HG03520 (cell line): ENCODE measurements around the gene VPS13D.

Experiments
- ATAC-seq: cut with Tn5 transposase; IDR thresholded peaks from one replicate; pipeline ENCODE4 v1.9.1; 2021; ENCODE audit warnings: mild to moderate bottlenecking, moderate library complexity; ENCODE audit not compliant: unreplicated experiment

The VPS13D gene, protein sequence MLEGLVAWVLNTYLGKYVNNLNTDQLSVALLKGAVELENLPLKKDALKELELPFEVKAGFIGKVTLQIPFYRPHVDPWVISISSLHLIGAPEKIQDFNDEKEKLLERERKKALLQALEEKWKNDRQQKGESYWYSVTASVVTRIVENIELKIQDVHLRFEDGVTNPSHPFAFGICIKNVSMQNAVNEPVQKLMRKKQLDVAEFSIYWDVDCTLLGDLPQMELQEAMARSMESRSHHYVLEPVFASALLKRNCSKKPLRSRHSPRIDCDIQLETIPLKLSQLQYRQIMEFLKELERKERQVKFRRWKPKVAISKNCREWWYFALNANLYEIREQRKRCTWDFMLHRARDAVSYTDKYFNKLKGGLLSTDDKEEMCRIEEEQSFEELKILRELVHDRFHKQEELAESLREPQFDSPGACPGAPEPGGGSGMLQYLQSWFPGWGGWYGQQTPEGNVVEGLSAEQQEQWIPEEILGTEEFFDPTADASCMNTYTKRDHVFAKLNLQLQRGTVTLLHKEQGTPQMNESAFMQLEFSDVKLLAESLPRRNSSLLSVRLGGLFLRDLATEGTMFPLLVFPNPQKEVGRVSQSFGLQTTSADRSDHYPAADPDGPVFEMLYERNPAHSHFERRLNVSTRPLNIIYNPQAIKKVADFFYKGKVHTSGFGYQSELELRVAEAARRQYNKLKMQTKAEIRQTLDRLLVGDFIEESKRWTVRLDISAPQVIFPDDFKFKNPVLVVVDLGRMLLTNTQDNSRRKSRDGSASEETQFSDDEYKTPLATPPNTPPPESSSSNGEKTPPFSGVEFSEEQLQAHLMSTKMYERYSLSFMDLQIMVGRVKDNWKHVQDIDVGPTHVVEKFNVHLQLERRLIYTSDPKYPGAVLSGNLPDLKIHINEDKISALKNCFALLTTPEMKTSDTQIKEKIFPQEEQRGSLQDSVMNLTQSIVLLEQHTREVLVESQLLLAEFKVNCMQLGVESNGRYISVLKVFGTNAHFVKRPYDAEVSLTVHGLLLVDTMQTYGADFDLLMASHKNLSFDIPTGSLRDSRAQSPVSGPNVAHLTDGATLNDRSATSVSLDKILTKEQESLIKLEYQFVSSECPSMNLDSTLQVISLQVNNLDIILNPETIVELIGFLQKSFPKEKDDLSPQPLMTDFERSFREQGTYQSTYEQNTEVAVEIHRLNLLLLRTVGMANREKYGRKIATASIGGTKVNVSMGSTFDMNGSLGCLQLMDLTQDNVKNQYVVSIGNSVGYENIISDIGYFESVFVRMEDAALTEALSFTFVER (N-terminal part only)

DNA sequence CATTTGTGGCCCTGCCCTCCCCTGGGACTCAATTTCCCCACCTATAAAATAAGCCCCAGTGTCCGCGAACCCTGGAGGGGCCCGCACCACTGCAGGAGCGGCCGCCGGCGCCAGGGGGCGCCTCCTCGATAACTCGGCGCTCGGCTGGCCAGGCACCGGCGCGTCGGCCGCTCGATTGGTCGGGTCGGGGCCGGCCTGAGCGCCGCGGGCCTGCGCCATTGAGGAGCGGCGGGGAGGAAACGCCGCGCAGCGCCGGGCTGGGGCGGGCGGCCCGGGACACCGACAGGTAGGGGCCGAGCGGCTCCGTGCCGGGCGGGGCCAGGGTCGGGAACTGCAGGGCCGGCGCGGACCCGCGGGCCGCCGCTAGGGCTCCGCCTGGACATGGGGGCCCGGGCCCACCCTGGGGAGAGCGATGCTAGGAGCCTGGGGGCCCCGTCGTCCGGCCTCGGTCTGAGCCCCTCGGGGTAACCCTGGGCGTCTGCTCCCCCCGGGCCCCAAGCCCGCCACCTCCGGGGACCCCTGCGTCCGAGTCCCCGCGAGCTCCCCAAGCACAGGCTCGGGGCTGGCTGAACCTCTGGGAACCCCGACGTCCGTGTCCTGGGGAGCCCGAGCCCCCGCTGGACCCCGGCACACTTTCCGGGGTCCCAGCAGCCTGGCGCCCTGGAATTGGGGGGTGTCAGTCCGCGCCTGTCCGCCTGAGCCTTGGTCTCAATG lies at the start of gene VPS13D:
VPS13D (plus strand) TSS at position 196 of the 714 bp plus-strand sequence. CDS start 4,237 bp downstream, outside the sequence.
- peak; percentile 72 for ATAC-seq

DNA sequence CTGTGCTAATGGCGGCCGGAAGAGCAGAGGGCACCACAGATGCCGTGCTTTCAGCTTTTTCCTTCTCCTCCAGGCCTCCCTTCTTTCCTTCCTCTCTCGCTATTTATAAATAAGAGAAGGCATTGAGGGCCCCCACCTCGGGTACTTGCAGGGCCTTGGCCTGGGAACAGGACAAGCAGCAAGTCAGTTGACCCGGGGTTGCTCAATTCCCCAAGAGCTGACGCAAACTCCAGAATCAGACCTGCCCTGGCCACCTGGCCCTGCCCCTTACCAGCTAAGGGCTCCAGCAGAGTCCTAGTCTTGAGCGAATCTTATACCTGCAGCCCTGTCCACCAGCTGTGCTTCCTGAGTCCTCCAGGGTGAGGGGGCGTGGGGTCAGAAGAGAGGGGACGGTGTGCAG lies 49.5 kb upstream of the VPS13D start:
- ATAC-seq, result no peak

DNA sequence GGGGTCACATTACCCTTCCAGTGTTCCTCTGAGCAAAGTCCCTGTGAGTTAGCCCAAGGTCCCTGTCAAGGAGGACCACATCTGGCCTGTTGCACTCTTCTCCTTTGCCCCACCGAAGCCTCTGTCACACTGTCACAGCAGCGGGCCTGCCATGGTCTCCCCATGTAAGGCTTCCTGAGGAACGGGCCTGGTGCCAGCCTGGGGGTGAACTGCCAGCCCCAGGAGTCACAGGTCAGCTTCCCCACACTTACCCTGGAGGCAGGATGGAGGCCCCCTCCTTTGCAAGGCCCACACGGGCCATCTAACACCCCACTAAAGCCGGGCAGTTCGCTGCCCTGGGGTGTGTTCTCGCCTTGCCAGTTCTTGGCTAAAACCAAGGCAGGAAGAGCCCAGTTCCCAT lies 48.9 kb upstream of the VPS13D start:
- ATAC-seq, result no peak

DNA sequence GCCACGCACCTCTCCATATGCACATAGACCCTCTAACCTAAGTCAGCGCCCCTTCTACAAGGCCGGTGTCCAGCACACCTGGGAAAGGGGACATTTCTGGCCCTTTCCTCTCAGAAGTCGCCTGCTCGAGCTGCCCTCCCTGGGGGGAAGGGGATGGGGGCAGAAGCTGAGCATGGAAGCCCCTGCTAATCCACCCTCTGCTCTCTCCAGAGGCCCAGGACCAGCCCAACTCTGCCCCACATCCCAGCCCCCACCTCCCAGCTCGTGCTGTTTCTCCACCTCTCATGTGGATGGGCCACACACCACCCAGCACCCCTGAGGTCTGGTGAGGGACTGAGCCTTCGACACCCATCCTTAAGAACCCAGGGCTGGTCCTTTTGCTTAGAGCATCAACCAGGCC lies 48.3 kb upstream of the VPS13D start:
- ATAC-seq, result no peak

DNA sequence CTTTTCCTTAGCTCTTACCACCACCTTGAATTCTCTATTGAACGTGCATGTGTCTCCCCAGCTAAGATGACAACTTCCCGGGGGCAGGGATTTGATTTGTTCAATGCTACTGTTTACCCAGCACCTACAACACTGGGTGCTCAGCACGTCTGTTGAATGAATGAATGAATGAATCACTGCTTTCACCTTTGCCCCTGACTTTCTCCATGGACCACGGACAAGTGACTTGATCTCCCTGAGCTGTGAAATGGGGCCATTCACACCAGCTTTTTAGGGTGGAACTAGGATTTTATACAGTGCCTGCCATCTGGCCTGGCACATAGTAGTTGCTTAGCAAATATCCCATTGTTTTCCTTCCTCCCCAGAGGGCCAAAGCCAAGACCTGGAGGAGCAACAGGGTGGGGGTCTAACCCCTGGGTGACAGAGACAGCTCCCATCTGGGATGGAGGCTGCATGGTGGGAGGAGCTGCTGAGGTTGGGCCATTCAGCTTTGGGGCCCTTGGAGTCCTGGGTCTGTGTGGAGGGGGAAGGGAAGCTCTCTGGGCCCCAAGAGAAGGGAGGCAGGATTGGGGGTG lies 47.3 kb upstream of the VPS13D start:
- ATAC-seq, result no peak

DNA sequence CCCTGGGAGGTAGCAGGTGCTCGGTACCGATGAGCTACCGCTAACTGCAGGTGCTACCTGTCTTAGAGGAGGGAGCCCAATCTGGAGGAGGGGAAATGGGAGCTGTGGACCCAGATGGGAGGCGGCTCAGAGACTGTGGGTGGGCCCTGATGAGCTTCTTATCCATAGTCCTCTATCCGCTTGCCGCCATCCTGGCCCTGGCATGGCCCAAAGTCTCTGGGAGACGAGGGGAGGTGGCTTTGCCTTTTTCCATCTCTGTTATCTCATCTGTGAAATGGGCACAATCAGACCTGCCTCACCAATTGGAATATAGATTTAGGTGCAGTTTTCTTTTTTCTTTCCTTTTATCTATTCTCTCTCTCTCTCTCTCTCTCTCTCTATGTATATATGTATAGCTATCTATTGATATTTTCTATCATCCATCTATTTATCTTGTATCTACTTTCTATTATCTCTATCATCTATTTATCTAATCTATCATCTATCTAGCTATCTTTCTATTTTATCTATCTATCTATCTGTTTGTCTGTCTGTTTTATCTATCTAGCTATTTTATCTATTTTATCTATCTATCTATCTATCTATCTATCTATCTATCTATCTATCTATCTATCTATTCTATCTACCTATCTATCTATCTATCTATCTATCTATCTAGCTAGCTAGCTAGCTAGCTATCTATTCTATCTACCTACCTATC lies 46.6 kb upstream of the VPS13D start:
- ATAC-seq, result no peak

DNA sequence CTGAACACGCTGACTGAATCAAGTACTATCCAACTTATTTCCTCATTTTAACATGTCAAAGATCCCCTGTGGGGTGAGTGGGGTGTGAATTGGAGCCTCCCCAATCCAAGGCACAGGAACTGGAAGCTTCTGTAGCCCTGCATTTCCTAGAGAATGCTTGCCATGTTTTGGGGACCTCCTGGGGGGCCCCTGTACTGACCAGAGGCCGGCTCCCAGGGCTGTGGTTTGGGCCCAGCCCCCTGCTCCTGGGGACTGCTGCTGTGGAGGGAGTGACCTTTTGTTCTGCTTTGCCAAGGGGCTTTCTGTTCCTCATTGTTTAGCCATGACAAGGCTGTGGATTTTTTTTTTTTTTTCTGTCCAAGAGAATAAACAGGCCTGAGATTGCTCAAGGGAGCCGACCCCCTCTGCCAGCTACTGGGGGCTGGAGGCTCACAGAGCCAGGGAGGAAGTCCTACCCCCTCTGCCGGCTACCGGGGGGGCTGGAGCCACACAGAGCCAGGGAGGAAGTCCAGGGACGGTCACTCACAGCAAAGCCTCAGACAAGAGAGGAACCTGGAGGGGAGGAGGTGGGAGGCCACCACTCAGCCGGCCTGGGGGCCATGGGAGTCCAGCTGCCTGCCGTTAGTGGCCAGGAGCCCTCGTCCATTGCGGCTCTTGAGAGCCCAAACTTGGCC lies 45.7 kb upstream of the VPS13D start:
- no peak for ATAC-seq

DNA sequence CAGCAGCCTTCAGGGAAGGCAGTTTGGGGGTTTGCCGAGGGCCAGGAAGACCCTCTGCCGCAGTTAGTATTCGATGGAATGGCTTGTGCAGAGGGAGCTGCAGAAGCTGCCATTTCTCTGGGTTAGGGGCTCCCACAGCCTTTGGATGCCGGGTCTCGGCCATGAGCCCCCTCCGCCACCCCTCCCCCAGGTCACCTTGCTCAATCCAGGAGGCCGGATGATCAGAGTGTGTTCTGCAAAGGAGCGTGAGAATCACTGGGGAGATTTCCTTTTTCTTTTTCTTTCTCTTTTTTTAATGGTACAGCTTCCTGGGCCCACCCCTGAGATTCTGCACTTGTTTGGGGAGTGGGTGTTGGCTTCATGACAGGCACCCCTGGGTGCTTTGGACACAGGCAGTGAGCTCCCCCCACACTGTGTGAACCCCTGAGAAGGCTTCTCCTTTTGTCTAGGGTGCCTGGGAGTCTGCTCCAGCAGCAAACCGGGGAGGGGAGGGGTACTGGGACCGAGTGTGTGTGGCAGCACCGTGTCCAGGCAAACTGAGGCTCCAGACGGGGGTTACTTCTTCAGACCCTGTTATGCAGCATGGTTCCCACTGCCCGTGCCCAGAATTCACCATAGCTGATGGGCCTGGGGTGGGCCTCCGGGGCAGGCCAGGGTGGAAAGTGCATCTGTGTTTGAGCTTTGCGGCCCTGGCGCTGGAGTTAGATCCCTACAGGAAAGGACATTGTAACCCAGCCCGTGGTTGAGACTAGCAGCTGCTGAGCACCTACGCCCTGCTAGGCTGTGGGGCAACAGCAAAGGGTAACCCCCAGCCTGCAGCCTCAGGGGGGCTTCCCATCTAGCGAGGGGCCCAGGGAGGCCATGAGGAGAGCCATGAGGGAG lies 44.6 kb upstream of the VPS13D start:
- ATAC-seq, result no peak

DNA sequence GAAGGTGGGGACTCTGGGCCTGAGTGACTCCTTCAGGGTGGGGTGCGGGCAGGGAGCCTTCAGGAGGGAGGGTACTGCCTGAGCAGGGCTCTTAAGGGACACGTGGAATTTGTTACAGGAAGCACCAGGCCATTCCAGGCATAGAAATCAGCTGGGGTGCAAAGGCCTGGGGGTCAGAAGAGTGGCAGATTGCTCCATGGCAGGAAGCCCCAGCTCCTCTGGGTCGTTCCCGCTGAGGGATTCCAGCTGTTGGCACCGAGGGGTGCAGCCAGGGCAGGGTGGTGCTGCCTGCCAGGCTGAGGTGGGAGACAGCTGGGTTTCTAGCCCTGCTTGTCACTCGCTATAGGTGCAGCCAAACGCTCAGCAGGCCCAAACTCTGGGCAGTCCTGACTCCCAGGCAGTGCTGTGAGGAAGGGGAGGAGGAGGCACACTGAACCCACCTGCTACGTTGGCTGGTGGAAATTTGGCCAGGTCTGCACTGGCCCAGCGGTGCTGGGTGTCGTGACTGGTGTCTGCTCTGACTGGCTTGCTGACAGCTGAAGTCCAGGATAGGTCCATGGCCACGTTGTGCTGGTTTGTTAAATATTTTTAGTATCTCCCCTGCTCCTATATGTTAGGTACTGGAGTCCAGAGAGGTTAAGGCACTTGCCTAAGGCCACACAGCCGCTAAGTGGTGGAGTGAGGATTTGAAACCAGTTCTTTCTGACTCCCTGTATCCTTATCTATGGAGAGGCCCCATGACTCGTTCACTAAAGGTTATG lies 43.7 kb upstream of the VPS13D start:
- ATAC-seq, result no peak

DNA sequence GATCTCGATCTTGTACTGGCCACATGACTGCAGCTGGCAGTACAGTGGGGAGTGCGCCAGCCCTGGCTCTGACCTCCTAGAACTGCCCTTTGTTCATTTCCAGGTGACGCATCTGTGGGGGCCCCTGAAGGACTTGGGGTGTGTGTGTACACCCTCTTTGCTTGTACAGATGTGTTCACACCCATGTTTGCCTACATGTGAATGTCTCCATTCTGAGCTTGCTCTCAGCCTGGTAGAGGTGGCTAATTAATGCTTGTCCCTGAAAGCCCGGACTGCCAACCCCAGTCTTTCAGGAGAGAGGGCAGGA lies 43.2 kb upstream of the VPS13D start:
- no peak for ATAC-seq

DNA sequence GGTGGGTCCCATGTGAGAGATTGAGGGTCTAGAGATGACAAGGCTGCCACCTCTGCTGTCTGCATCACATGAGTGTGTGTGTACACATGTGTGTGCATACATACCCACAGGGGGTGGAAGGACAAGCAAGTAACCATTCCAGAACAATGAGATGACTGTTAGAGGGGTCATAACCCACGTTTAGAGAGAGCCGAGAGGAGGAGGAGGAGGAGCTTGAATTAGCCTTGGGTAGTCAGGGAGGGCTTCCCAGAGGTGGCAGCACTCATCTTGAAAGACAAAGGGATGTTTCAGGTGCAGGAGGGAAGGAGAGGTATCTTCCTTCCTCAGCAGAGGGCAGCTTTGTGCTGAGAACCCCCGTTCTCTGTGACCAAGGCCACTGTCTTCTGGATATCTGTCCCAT lies 41.7 kb upstream of the VPS13D start:
- ATAC-seq, result no peak

DNA sequence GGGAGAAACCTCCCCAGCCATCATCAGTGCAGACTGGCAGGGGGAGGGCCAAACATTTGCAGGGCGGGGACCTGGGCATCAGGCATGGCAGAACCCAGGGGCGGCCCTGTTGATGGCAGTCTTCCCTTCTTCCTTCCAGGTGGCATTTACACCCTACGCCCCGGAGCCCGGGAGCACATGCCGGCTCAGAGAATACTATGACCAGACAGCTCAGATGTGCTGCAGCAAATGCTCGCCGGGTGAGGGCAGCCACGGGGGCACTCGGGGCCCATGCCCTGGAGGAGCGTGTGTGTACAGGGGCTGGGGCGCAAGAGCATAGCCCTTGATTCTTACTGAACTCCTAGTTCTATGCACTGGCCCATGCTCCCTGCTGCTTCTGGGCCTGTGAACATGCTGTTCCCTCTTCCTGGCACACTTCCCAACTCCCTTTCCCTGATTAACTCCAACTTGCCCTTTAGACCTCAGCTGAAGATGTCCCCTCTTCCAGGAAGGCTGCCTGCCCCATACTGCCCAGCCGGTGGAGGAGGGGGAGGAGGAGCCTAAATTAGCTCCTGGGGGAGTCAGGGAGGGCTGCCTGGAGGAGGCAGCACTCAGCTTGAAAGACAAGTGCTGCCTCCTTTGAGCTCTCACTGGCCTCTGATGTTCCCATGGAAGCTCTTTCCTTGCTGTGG lies 41.0 kb upstream of the VPS13D start:
- no peak for ATAC-seq

DNA sequence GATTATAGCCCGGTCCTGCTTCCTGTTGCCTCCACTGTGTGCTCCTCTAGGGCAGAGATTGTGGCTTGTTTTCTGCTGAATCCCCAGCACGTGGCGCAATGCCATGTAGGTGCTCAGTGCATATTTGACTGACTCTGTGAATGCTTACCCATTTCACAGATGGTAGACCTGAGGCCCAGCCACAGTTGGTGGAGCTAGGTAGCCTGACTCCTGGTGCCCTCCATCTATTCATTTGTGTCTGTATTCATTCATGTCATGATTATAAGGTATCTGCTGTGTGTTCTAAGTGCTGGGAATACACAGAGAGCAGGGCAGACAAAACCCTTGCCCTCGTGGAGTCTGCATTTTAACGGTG lies 40.5 kb upstream of the VPS13D start:
- no peak for ATAC-seq

DNA sequence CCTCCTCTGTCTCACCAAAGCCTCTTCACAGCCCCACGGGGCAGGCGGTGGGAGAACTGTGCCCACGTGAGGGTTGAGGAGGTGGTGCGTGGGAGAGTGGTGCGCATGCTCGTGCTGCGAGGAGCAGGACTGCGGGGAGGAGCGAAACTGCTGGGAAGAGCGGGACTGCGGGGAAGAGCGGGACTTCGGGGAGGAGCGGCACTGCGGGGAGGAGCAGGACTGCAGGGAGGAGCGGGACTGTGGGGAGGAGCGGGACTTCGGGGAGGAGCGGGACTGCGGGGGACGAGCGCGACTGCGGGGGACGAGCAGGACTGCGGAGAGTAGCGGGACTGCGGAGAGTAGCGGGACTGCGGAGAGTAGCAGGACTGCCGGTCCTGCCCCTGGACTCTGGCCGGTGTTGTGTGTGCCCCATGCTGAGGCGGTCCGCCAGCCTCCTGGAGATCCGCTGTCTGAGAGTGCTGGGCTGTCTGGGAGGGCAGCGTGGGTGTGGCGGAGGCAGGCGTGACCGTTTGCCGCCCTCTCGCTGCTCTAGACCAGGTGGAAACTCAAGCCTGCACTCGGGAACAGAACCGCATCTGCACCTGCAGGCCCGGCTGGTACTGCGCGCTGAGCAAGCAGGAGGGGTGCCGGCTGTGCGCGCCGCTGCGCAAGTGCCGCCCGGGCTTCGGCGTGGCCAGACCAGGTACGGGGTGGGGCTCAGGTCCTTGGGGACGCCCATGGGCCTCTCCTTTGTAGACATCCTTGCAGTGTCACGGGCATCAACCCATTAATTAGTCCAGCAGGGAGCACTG lies 38.4 kb upstream of the VPS13D start:
- no peak for ATAC-seq

DNA sequence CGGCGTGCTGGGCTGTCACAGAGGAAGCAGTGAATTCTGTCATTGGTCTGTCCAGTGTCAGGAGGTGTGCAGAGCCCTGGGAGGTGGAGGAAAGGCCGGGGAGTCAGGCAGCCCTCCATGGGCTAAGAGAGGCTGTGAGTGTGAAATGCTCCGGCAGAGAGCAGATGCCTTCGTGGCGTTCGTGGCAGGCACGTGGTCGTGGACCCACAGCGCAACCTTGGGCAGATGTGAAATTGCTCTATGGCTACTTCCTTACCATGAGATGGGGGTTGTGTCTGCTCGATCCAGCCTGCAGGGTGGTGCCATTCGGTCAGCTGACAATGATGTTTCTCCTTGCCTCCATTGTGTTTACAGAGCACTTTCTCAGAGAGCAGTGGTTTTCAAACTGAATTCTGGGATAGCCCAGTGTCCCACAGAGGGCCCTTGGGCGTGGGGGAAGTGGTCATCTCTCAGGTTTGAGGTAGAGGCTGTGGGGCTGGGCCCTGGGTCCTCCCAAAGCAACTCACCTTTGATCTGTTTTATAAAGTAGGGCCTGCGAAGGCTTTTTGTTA lies 35.1 kb upstream of the VPS13D start:
- no peak for ATAC-seq

DNA sequence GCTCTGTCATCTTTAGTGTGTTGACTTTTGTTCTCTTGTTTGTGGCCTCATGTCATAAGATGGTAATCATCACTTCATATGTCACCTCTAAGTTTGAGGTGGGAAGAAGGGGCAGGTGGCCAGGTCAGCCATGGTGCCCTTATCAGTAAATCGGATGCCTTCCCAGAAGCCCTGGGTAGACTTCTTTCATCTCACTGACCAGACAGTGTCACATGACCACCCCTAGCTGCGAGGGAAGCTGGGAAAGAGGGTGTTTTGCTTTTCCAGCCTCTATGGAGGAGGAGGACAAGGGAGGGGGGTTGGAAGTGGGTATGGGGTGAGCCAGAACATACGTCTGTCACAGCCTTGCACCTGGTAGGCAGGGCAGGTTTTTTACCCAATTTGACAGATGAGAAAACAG lies 34.4 kb upstream of the VPS13D start:
- ATAC-seq, result no peak
